Upper lobe of left lung (tissue), 6 donors: ENCODE results near the gene RSPRY1. TPM values are rescaled to one million over a fixed set of nuclear protein-coding genes. Genes with fewer than 3 reads are reported as not detected.

ENCODE experiments used
- ATAC-seq, 2 donors: fragments of 200-7000 bp; cut with Tn5 transposase; one replicate each; pipeline ENCODE4 v1.9.1; 2022; ENCODE audit warnings: mild to moderate bottlenecking in 2 of 2, moderate library complexity in 2 of 2; ENCODE audit not compliant: low FRiP score in 2 of 2
- DNase-seq, 2 donors: peaks; one replicate each; pipeline ENCODE4 v3.0.0-alpha.2; 2019 to 2020
- H3K27ac ChIP-seq, 4 donors: fragments of 200-600 bp; sonication (generic); one replicate each; pipeline ENCODE4 v1.5.1; 2016 to 2019
- H3K27me3 ChIP-seq, 4 donors: fragments of 200-600 bp; sonication (generic); one replicate each; pipeline ENCODE4 v1.5.1; 2017 to 2019
- H3K36me3 ChIP-seq, 4 donors: fragments of 200-600 bp; sonication (generic); one replicate each; pipeline ENCODE4 v1.5.1; 2016 to 2019
- H3K4me1 ChIP-seq, 4 donors: fragments of 200-600 bp; sonication (generic); one replicate each; pipeline ENCODE4 v1.5.1; 2018 to 2019
- H3K4me3 ChIP-seq, 4 donors: fragments of 200-600 bp; sonication (generic); one replicate each; pipeline ENCODE4 v1.5.1; 2017 to 2019; ENCODE audit warnings: mild to moderate bottlenecking in 2 of 4, moderate library complexity in 1 of 4
- H3K9me3 ChIP-seq, 4 donors: fragments of 200-600 bp; sonication (generic); one replicate each; pipeline ENCODE4 v1.5.1; 2018 to 2019
- EP300 ChIP-seq, 4 donors: sonication (generic); formaldehyde crosslinking; IDR thresholded peaks; one replicate each; pipeline ENCODE4 v1.5.1; 2017; ENCODE audit warnings: antibody characterized with exemption in 4 of 4, control low read depth in 2 of 4
- POLR2A ChIP-seq, 4 donors: fragments of 450-650 bp; IDR thresholded peaks; one replicate each; pipeline ENCODE4 v1.5.1; 2016 to 2017; ENCODE audit warnings: antibody characterized with exemption in 4 of 4, mild to moderate bottlenecking in 2 of 4
- POLR2AphosphoS5 ChIP-seq, 2 donors: sonication (generic); formaldehyde crosslinking; IDR thresholded peaks; one replicate each; pipeline ENCODE4 v1.5.1; 2017; ENCODE audit warnings: antibody characterized with exemption in 2 of 2
- WGBS, 2 donors: methylation state at CpG; one replicate each; pipeline ENCODE4 v1.1.5; 2017 to 2018; 5-methylcytosine and 5-hydroxymethylcytosine counted together
- total RNA-seq, 6 donors: library from RNA; depleted of rRNA in 4 of 6; stranded (reverse); fragments of >200 nt in 4 of 6; gene quantifications; one replicate each; pipeline versions ENCODE4 v1.1.0 to v1.2.1, GENCODE V29; 2016 to 2021
- TF ChIP-seq, protein P1 (sequence below), 6 experiments: fragments of 450-650 bp in 4 of 6; fragments of 200-600 bp in 2 of 6; sonication (generic) in 2 of 6; IDR thresholded peaks; one replicate each; pipeline ENCODE4 v1.5.1; 2016 to 2019; ENCODE audit warnings: antibody characterized with exemption in 6 of 6
- donor health status: DM: no; HTN: no; CAD: no; lungs with moderate emphysema.
- donor health status: DM: no; HTN: yes; CAD: no; lungs with severe emphysema.

RSPRY1 gene
- total RNA-seq, 6 donors from 2014 or later = 26.9 to 102 (median 30.3) TPM

DNA sequence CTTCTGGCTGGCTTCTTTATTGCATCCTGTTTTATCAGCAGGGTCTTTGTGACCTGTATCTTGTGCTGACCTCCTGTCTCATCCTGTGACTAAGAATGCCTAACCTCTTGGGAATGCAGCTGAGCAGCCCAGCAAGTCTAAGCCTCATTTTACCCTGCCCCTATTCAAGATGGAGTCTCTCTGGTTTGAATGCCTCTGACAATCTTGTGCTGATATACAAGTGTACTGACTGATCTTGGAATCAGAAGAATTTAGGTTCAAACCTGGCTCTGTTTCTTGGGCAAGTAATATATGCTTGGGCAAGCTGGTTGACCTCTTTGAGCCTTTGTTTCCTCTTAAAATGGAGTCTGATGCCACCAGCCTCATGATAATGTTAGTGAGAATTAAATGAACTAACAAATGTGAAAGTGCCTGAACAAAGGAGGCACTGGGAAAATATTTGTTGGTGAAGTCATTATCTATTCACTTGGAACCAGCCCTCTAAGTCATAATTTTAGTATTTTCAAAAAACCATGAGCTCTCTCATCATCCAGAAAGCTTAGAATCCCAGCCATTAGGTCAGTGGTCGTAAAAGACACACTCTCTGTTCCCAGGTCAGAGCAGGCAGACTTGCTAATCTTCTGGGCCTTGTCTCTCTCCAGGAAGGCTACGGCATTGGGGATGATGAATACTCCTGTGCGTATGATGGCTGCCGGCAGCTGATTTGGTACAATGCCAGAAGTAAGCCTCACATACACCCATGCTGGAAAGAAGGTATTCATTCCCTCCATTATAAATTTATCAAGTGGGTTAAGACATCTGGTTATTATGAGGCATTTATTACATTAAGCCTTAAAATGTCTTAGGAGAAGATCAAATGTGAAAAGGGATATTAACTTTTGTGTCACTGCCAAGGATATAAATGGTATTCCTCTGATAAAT, 40.8 kb downstream of the RSPRY1 start:
- WGBS, 2 donors = 88 to 95% methylated on average over 4 of the region's 4 CpGs
- Histone ChIP-seq H3K9me3 (no peaks in the 10 kb centered on the region), H3K4me3 (no peak overlapping the region), H3K27me3 (no peaks in the 10 kb centered on the region), H3K27ac (no peak overlapping the region), H3K36me3 (peaks cover 14 to 91% (median 71%) of the 10 kb centered on the region in 4 donors), H3K4me1 (no peaks in the 10 kb centered on the region)
- DNase-seq (no peak), ATAC-seq (no peak)
- TF ChIP-seq, protein P1, sequence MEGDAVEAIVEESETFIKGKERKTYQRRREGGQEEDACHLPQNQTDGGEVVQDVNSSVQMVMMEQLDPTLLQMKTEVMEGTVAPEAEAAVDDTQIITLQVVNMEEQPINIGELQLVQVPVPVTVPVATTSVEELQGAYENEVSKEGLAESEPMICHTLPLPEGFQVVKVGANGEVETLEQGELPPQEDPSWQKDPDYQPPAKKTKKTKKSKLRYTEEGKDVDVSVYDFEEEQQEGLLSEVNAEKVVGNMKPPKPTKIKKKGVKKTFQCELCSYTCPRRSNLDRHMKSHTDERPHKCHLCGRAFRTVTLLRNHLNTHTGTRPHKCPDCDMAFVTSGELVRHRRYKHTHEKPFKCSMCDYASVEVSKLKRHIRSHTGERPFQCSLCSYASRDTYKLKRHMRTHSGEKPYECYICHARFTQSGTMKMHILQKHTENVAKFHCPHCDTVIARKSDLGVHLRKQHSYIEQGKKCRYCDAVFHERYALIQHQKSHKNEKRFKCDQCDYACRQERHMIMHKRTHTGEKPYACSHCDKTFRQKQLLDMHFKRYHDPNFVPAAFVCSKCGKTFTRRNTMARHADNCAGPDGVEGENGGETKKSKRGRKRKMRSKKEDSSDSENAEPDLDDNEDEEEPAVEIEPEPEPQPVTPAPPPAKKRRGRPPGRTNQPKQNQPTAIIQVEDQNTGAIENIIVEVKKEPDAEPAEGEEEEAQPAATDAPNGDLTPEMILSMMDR (IDR thresholded peaks at IDR 0.05) = no peak
- TF ChIP-seq POLR2AphosphoS5 (IDR thresholded peaks at IDR 0.05) = no peak
- no peak for TF ChIP-seq EP300 (IDR thresholded peaks at IDR 0.05)
- TF ChIP-seq POLR2A (IDR thresholded peaks at IDR 0.05) = no peak

DNA sequence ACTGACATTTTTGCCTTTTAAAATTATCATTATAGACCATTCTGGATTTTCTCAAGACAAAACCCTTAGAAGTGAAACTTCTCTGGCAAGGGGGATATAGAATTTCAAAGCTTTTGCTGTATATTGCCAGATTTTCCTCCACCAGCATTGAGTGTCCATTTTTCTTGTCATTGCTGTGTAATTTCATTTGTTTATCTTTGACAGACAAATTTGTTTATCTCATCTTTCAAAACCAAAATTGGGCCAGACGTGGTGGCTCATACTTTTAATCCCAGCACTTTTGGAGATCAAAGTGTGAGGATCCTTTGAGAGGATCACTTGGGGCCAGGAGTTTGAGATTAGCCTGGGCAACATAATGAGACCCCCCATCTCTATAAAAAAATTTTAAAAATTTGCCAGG, 43.0 kb downstream of the RSPRY1 start:
- ATAC-seq (no peak), DNase-seq (no peak)
- H3K4me3 ChIP-seq = no peak overlapping the region
- WGBS, 2 donors = 53 to 72% methylated on average over 1 of the region's 1 CpG
- H3K27ac ChIP-seq = no peak overlapping the region
- peaks cover 22 to 91% (median 65%) of the 10 kb centered on the region in 4 donors for H3K36me3 ChIP-seq
- H3K9me3 ChIP-seq = no peaks in the 10 kb centered on the region
- H3K27me3 ChIP-seq = no peaks in the 10 kb centered on the region
- TF ChIP-seq POLR2AphosphoS5 (IDR thresholded peaks at IDR 0.05) (no peak), EP300 (IDR thresholded peaks at IDR 0.05) (no peak), POLR2A (IDR thresholded peaks at IDR 0.05) (no peak)
- TF ChIP-seq, protein P1 (IDR thresholded peaks at IDR 0.05) = no peak
- H3K4me1 ChIP-seq = no peaks in the 10 kb centered on the region

DNA sequence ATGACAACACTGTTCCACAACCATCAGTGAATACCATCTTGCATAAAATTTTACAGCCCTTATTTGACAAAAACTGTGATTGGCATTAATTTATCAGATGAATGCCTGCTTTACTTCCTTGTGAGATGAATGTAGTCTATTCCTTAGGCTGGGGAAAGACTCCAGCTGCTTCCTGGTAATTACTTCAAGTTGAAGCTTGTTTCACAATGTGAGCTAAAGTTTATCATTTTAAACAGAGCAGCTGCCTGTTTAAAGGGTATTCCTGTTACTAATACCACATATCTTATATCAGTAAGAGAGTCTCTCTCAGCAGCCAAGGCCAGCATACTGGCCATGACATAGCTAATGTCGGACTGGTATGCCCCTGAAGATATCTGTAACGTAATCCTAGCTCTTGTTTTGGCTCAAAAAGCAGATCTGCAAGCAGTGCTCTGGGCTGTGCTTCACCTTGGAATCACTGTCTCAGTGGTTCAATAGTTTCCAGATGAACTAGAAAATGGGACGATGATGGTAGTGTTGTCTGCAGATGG, 45.8 kb downstream of the RSPRY1 start:
- no peak for ATAC-seq
- 87 to 93% methylated on average over 3 of the region's 3 CpGs for WGBS, 2 donors
- H3K36me3 ChIP-seq = peaks cover 22 to 90% (median 56%) of the 10 kb centered on the region in 4 donors
- TF ChIP-seq POLR2A (IDR thresholded peaks at IDR 0.05) = no peak
- no peak for TF ChIP-seq POLR2AphosphoS5 (IDR thresholded peaks at IDR 0.05)
- TF ChIP-seq EP300 (IDR thresholded peaks at IDR 0.05) = no peak
- TF ChIP-seq, protein P1 (IDR thresholded peaks at IDR 0.05) = no peak
- no peak overlapping the region for H3K27ac ChIP-seq
- H3K4me3 ChIP-seq = no peak overlapping the region
- no peaks in the 10 kb centered on the region for H3K27me3 ChIP-seq
- no peak for DNase-seq
- peaks cover 0 to 11% (median 5%) of the 10 kb centered on the region in 4 donors for H3K4me1 ChIP-seq
- H3K9me3 ChIP-seq = no peaks in the 10 kb centered on the region

DNA sequence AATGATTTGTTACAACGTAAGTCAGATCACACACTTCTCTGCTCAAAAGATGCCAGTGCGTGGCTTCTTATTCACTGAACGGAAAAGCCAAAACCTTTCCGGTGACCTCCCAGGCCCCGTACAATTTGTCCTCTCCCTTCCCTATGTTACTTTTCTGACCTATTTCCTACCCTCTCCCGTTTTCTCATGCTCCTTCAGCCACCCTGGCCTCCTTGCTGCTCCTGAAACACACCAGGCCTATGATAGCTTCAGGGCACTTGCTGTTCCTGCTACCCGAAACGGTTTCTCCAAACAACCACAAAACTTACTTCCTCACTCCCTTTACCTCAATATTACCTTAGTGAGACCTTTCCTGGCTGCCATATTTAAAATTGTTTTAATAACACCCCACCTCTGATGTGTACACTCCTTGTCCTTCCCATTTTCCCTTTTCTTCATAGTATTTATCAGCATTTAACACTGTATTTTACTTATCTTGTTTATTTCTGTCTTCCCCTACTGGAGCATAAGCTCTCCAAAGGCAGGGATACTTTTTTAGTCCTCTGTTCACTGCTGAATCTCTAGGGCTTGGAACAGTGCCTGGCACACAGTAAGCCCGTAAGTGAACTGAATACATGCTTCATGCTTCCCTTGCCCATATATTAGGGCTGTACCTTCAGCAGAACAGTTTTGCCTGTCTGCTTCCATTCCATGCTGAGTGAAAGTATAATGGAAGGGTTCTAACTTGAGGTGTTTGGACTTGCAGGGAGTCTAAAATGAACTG, 48.0 kb downstream of the RSPRY1 start:
- ATAC-seq = no peak
- peaks cover 18 to 85% (median 44%) of the 10 kb centered on the region in 4 donors for H3K36me3 ChIP-seq
- no peaks in the 10 kb centered on the region for H3K9me3 ChIP-seq
- H3K4me3 ChIP-seq = no peak overlapping the region
- H3K27me3 ChIP-seq = no peaks in the 10 kb centered on the region
- 93 to 95% methylated on average over 9 of the region's 9 CpGs for WGBS, 2 donors
- H3K4me1 ChIP-seq = peaks cover 0 to 11% (median 5%) of the 10 kb centered on the region in 4 donors
- TF ChIP-seq, protein P1 (IDR thresholded peaks at IDR 0.05) = no peak
- TF ChIP-seq EP300 (IDR thresholded peaks at IDR 0.05) (no peak), POLR2A (IDR thresholded peaks at IDR 0.05) (no peak), POLR2AphosphoS5 (IDR thresholded peaks at IDR 0.05) (no peak)
- DNase-seq = no peak
- no peak overlapping the region for H3K27ac ChIP-seq
